K562 (cell line): ENCODE data around the gene IL25.
"Not testable (repeated sequence)": the region's sequence is repeated elsewhere in the genome, so short reads cannot be mapped to it uniquely, and the experiment has no call there.

Experiments
- EP300 ChIP-seq: IDR thresholded peaks from 2 replicates; pipeline ENCODE4 v1.6.1; 2012; ENCODE audit warnings: low read length, improper control_type of control experiment
- FOXP1 ChIP-seq: sonication (generic); formaldehyde crosslinking; IDR thresholded peaks from 2 replicates; pipeline ENCODE4 v1.8.0; 2022; ENCODE audit warnings: mild to moderate bottlenecking, missing genetic modification reagents
- ZNF347 ChIP-seq: fragments of 450-650 bp; formaldehyde crosslinking; IDR thresholded peaks from 2 replicates; pipeline ENCODE4 v1.4.0; 2020; ENCODE audit warnings: low read depth, mild to moderate bottlenecking, moderate library complexity

DNA sequence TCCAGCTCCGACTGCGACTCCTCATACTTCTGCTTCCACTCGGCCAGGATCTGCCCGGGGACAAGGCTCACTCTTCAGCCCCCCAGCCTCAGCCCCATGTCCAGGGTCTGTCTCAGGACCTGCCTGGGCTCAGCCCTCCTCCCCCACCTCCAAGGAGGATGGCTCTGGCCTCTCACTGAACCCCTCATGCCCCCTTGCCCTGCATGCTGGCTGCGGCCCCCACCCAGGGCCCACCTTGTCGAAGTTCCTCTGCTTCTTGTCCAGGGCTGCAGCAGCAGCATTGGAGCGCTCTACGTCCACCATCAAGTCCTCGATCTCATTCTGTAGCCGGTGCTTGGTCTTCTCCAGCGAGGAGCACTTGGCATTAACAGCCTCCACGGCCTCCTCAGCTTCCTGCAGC lies 44.7 kb downstream of the IL25 start:
- TF ChIP-seq EP300; FOXP1 (CRISPR knock-in tag); ZNF347 (CRISPR knock-in tag): not testable (repeated sequence)
